SK-N-SH (cell line): ENCODE measurements around the gene AQP5. TPM values are rescaled to one million over a fixed set of nuclear protein-coding genes. Genes with fewer than 3 reads are reported as not detected.

Source experiments
- CTCF ChIA-PET: fragments of 300-600, 350-600 bp; formaldehyde crosslinking; extraction: SDS; loops from one replicate; lab custom pipeline; 2021; lab: Yijun Ruan, JAX
- POLR2A ChIA-PET: fragments of 350-600 bp; sonication (Branson Sonifier 250); formaldehyde crosslinking; extraction: SDS; loops from one replicate; lab custom pipeline; 2020; ENCODE audit warnings: antibody characterized with exemption, inconsistent platforms; lab: Yijun Ruan, JAX
- DNase-seq: peaks from one replicate; pipeline ENCODE4 v3.0.0; 2012
- H2AFZ ChIP-seq: fragments of 200-600 bp; sonication (generic); 2 replicates; pipeline ENCODE4 v1.8.1; 2016; ENCODE audit warnings: antibody characterized with exemption, mild to moderate bottlenecking, low read depth
- H3F3A ChIP-seq: fragments of 200-600 bp; sonication (generic); replicated peaks from 2 replicates; pipeline ENCODE3; 2016; ENCODE audit warnings: antibody characterized with exemption, mild to moderate bottlenecking; ENCODE audit not compliant: insufficient read depth
- H3K27ac ChIP-seq, 2 experiments: fragments of 200-500 bp in 1 of 2; fragments of 200-600 bp in 1 of 2; sonication (Bioruptor generic) in 1 of 2; sonication (generic), shearing (Covaris generic) in 1 of 2; 2 replicates each; pipeline versions ENCODE4 v1.5.1 to v1.6.1; 2014 to 2016; ENCODE audit warnings: low read depth in 2 of 2, inconsistent platforms in 1 of 2, low read length in 1 of 2, mild to moderate bottlenecking in 1 of 2, mixed read lengths in 1 of 2
- H3K27me3 ChIP-seq: fragments of 200-600 bp; sonication (generic), shearing (Covaris generic); 2 replicates; pipeline ENCODE4 v1.6.1; 2016; ENCODE audit warnings: mixed run types; ENCODE audit not compliant: insufficient read depth
- H3K36me3 ChIP-seq, 2 experiments: fragments of 200-500 bp in 1 of 2; fragments of 200-600 bp in 1 of 2; sonication (Bioruptor generic) in 1 of 2; sonication (generic) in 1 of 2; replicated peaks in 1 of 2; 2 replicates each; pipeline versions ENCODE3 to v1.5.1; 2014 to 2016; ENCODE audit warnings: low read length in 1 of 2, mild to moderate bottlenecking in 1 of 2; ENCODE audit not compliant: insufficient read depth in 2 of 2, control insufficient read depth in 1 of 2
- H3K4me1 ChIP-seq, 2 experiments: fragments of 200-500 bp in 1 of 2; fragments of 200-600 bp in 1 of 2; sonication (Bioruptor generic) in 1 of 2; sonication (generic), shearing (Covaris generic) in 1 of 2; 2 replicates each; pipeline versions ENCODE4 v1.5.1 to v1.6.1; 2014 to 2016; ENCODE audit warnings: low read depth in 1 of 2, low read length in 1 of 2, mixed run types in 1 of 2; ENCODE audit not compliant: insufficient read depth in 2 of 2, control insufficient read depth in 1 of 2
- H3K4me2 ChIP-seq: fragments of 200-600 bp; sonication (generic), shearing (Covaris generic); 2 replicates; pipeline ENCODE4 v1.6.1; 2017; ENCODE audit warnings: mixed run types
- H3K4me3 ChIP-seq, 2 experiments: fragments of 200-500 bp in 1 of 2; fragments of 200-600 bp in 1 of 2; sonication (Bioruptor generic) in 1 of 2; sonication (generic), shearing (Covaris generic) in 1 of 2; 2 replicates each; pipeline versions ENCODE4 v1.5.1 to v1.8.1; 2014 to 2016; ENCODE audit warnings: low read depth in 2 of 2, inconsistent platforms in 1 of 2, low read length in 1 of 2, mild to moderate bottlenecking in 1 of 2, mixed read lengths in 1 of 2, moderate library complexity in 1 of 2
- H3K79me2 ChIP-seq: fragments of 200-600 bp; sonication (generic); 2 replicates; pipeline ENCODE4 v1.8.1; 2017; ENCODE audit warnings: mild to moderate bottlenecking; ENCODE audit not compliant: insufficient read depth
- H3K9ac ChIP-seq: fragments of 200-600 bp; sonication (generic); 2 replicates; pipeline ENCODE4 v1.6.1; 2017; ENCODE audit warnings: mixed run types
- H3K9me2 ChIP-seq: fragments of 200-600 bp; sonication (generic); 2 replicates; pipeline ENCODE4 v1.6.1; 2017; ENCODE audit warnings: mixed run types
- H3K9me3 ChIP-seq: fragments of 200-600 bp; sonication (generic); 2 replicates; pipeline ENCODE4 v1.6.1; 2017; ENCODE audit warnings: mixed run types, mild to moderate bottlenecking, moderate library complexity
- H4K20me1 ChIP-seq: fragments of 200-600 bp; sonication (generic); 2 replicates; pipeline ENCODE4 v1.6.1; 2017; ENCODE audit warnings: mild to moderate bottlenecking, mixed run types; ENCODE audit not compliant: insufficient read depth
- FOSL2 ChIP-seq: IDR thresholded peaks from 2 replicates; pipeline ENCODE4 v1.4.0; 2012; ENCODE audit warnings: low read depth, mild to moderate bottlenecking, moderate library complexity, borderline replicate concordance
- MAX ChIP-seq: IDR thresholded peaks from 2 replicates; pipeline ENCODE4 v1.4.0; 2012; ENCODE audit warnings: low read depth
- MEF2A ChIP-seq: IDR thresholded peaks from 2 replicates; pipeline ENCODE4 v1.4.0; 2012; ENCODE audit warnings: low read depth, borderline replicate concordance
- NFIC ChIP-seq: IDR thresholded peaks from 2 replicates; pipeline ENCODE4 v1.4.0; 2012; ENCODE audit warnings: borderline replicate concordance
- RFX5 ChIP-seq: IDR thresholded peaks from 2 replicates; pipeline ENCODE4 v1.6.1; 2012; ENCODE audit warnings: mild to moderate bottlenecking, improper control_type of control experiment, low read length
- RXRA ChIP-seq: IDR thresholded peaks from 2 replicates; pipeline ENCODE4 v1.4.0; 2012; ENCODE audit warnings: low read depth, mild to moderate bottlenecking, borderline replicate concordance
- SIN3A ChIP-seq: IDR thresholded peaks from 2 replicates; pipeline ENCODE4 v1.6.1; 2012; ENCODE audit warnings: low read depth, mild to moderate bottlenecking, low read length, moderate library complexity, borderline replicate concordance
- TAF1 ChIP-seq: IDR thresholded peaks from 2 replicates; pipeline ENCODE4 v1.6.1; 2012; ENCODE audit warnings: low read depth, mild to moderate bottlenecking, low read length, moderate library complexity, borderline replicate concordance
- TCF12 ChIP-seq: IDR thresholded peaks from 2 replicates; pipeline ENCODE4 v1.4.0; 2012
- TEAD4 ChIP-seq: IDR thresholded peaks from 2 replicates; pipeline ENCODE4 v1.4.0; 2012; ENCODE audit warnings: mild to moderate bottlenecking, borderline replicate concordance; ENCODE audit not compliant: insufficient read depth
- USF1 ChIP-seq: IDR thresholded peaks from 2 replicates; pipeline ENCODE4 v1.4.0; 2012; ENCODE audit warnings: low read depth, borderline replicate concordance
- YY1 ChIP-seq: IDR thresholded peaks from 2 replicates; pipeline ENCODE4 v1.4.0; 2012; ENCODE audit warnings: low read depth, mild to moderate bottlenecking
- WGBS: methylation state at CpG from one replicate; pipeline ENCODE4 v1.1.6; 2017; ENCODE audit warnings: low lambda C conversion rate; 5-methylcytosine and 5-hydroxymethylcytosine counted together
- polyA plus RNA-seq, 3 experiments: library from polyadenylated mRNA; depleted of rRNA; stranded (reverse); fragments of >200 nt; gene quantifications; 2 replicates each; pipeline ENCODE4 v1.2.3, GENCODE V29; 2012
- TF ChIP-seq, protein P1 (sequence below): IDR thresholded peaks from 2 replicates; pipeline ENCODE4; 2012

AQP5 gene
- polyA plus RNA-seq, 1 of the 3 experiments (the other 2 are of a cell fraction) = 0.10 TPM

DNA sequence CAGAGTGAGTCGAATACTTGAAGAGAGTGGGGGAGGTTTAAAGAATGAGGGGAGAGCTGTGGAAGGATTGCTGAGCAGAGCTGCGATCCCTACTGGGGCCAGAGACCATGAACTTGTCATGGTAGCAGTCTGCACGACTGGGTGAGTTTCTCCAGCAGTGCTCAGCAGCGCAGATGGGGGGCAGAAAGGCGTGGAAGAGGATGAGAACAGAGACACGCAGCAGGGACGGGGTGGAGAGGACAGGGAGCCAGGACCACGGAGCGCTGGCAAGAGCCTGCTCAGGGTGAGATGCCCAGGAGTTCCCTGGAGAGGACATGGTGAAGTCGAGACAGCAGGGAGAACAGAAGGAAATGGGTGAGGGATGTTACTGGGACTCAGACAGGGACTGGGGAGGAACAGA is 9.0 kb downstream of the AQP5 start:
- H4K20me1 ChIP-seq = no peaks in the 10 kb centered on the region
- H3K36me3 ChIP-seq = no peaks in the 10 kb centered on the region
- no peaks in the 10 kb centered on the region for H3K9me2 ChIP-seq
- no peaks in the 10 kb centered on the region for H3K9me3 ChIP-seq
- POLR2A ChIA-PET = no interaction called here
- no peaks in the 10 kb centered on the region for H3K79me2 ChIP-seq
- no peak overlapping the region for H3K27ac ChIP-seq
- no peak overlapping the region for H2AFZ ChIP-seq
- no peak overlapping the region for H3K4me3 ChIP-seq
- H3K27me3 ChIP-seq = no peaks in the 10 kb centered on the region
- 78% methylated on average over 10 of the region's 10 CpGs for WGBS
- peaks cover 0 to 48% of the 10 kb centered on the region in 2 experiments; a peak in 1 of 4 replicates for H3K4me1 ChIP-seq
- H3F3A ChIP-seq = no peaks in the 10 kb centered on the region
- TF ChIP-seq RXRA (no peak), MAX (no peak), USF1 (no peak), YY1 (no peak), MEF2A (no peak)
- TF ChIP-seq, all 33 proteins: peak for 0
- Histone ChIP-seq H3K9ac (no peak overlapping the region), H3K4me2 (no peak overlapping the region)
- DNase-seq = no peak
- CTCF ChIA-PET = interaction anchor here (1.4 to 20.3 kb wide), 6 partner anchors 9 to 205 kb away, joined by 3 to 1401 read pairs (median 118); partner anchors contain the start of gene ASIC1

DNA sequence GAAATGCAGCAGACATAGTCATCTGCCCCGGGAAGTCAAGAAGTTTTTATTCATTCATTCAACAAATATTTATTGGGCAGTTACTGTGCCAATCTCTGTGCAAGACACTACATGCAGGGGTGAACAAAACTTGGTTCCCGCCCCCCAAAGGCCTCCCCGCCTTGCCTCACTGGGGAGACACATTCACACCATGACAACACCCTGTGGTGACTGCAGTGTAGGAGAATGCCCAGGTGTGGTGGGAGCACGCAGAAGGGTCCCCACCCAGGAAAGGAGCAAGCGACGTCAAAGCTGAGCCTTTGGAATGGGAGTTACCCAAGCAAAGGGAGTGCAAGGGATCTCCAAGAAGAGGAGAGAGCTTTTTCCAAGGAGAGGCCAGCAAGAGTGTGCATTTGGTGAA is 9.5 kb downstream of the AQP5 start:
- Histone ChIP-seq H3K27me3 (no peaks in the 10 kb centered on the region), H3K9ac (no peak overlapping the region), H3K9me3 (no peaks in the 10 kb centered on the region), H3K4me1 (peaks cover 0 to 50% of the 10 kb centered on the region in 2 experiments; a peak in 1 of 4 replicates), H3K79me2 (no peaks in the 10 kb centered on the region), H3K27ac (no peak overlapping the region), H2AFZ (no peak overlapping the region), H3K36me3 (no peaks in the 10 kb centered on the region), H3K9me2 (no peaks in the 10 kb centered on the region), H3K4me3 (no peak overlapping the region), H4K20me1 (no peaks in the 10 kb centered on the region), H3K4me2 (no peak overlapping the region), H3F3A (no peaks in the 10 kb centered on the region)
- WGBS = 96% methylated on average over 6 of the region's 6 CpGs
- ChIA-PET CTCF (interaction anchor here (1.1 to 20.3 kb wide), 8 partner anchors 9 to 205 kb away, joined by 3 to 1401 read pairs (median 48); partner anchors contain the start of gene ASIC1), POLR2A (no interaction called here)
- DNase-seq = no peak
- TF ChIP-seq NFIC (no peak), SIN3A (no peak), TCF12 (no peak), TAF1 (no peak), TEAD4 (no peak), YY1 (no peak), MEF2A (no peak), FOSL2 (no peak), RFX5 (no peak)
- TF ChIP-seq, protein P1, sequence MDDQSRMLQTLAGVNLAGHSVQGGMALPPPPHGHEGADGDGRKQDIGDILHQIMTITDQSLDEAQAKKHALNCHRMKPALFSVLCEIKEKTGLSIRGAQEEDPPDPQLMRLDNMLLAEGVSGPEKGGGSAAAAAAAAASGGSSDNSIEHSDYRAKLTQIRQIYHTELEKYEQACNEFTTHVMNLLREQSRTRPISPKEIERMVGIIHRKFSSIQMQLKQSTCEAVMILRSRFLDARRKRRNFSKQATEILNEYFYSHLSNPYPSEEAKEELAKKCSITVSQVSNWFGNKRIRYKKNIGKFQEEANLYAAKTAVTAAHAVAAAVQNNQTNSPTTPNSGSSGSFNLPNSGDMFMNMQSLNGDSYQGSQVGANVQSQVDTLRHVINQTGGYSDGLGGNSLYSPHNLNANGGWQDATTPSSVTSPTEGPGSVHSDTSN = no peak
